ENCODE results near the gene MXD3. TPM values are rescaled to one million over a fixed set of nuclear protein-coding genes. Genes with fewer than 3 reads are reported as not detected.

The MXD3 gene
- total and polyA plus RNA-seq, 2 of the 4 experiments (the other 2 are of a cell fraction): 7.3 to 12.9 TPM

DNA sequence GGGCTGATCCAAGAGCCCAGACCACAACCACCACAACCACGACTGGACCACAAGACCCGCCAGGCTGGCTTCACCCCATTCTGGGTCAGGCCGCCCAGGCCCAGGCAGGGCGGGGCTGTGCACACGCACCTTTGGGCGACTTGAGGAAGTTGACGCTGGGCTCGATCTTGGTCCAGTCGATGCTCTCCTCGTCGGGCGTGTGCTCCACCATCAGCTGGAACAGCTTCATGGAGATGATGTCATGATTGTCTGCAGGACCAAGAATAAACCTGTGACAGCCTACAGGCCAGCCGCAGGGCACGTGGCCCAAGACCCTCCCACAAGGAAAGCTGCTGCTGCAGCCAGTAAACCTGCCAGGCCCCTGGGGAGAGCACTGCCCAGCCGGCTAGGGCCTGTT lies 22.5 kb upstream of the MXD3 start:
- H3K4me1 ChIP-seq (ENCODE audit: control insufficient read depth, insufficient read depth, low read length): no peaks in the 10 kb centered on the region
- peaks cover 87% of the 10 kb centered on the region for H3K36me3 ChIP-seq (ENCODE audit: control insufficient read depth, insufficient read depth, low read length)
- H4K91ac ChIP-seq (ENCODE audit: insufficient read depth, low read depth, low read length): no peak overlapping the region
- H3K9me3 ChIP-seq (ENCODE audit: control insufficient read depth, insufficient read depth, low read length): no peaks in the 10 kb centered on the region
- H3K9me1 ChIP-seq (ENCODE audit: insufficient read depth, low read length): no peaks in the 10 kb centered on the region
- H3K4me2 ChIP-seq (ENCODE audit: low read depth, low read length): no peak overlapping the region
- no peak overlapping the region for H3K56ac ChIP-seq (ENCODE audit: extremely low read depth, insufficient read depth, low read length)
- intact Hi-C loops (cut with micrococcal nuclease): no loop called here
- no peak overlapping the region for H3K14ac ChIP-seq (replicated peaks; ENCODE audit: low read depth, low read length)
- in situ Hi-C loops (cut with MboI; ENCODE audit: low sequenced_read_pairs): no loop called here
- ChIA-PET POLR2A (ENCODE audit: unreplicated experiment) (no interaction called here), CTCF (no interaction called here)
- H3K4ac ChIP-seq (ENCODE audit: low read depth, low read length): no peak overlapping the region
- no peak overlapping the region for H4K5ac ChIP-seq (ENCODE audit: low read depth, low read length)
- peaks cover 8% of the 10 kb centered on the region for H4K20me1 ChIP-seq (ENCODE audit: insufficient read depth, low read length)
- H2AFZ ChIP-seq (replicated peaks; ENCODE audit: low read length, poor library complexity): no peak overlapping the region
- no peak overlapping the region for H2BK5ac ChIP-seq (ENCODE audit: low read depth, low read length, poor library complexity, severe bottlenecking)
- no peak overlapping the region for H4K8ac ChIP-seq (ENCODE audit: low read depth in 2 of 2, low read length in 2 of 2)
- no peak overlapping the region for H3K18ac ChIP-seq (ENCODE audit: low read depth, low read length)
- H3K9ac ChIP-seq (ENCODE audit: low read depth, low read length): no peak overlapping the region
- H3K4me3 ChIP-seq (ENCODE audit: insufficient read depth, low read depth, low read length): no peak overlapping the region
- no peak overlapping the region for H3K27ac ChIP-seq (ENCODE audit: insufficient read depth, low read length)
- no peak overlapping the region for H2AK5ac ChIP-seq (ENCODE audit: low read depth, low read length)
- H2AK9ac ChIP-seq (replicated peaks; ENCODE audit: low read depth, low read length, poor library complexity): no peak overlapping the region
- dilution Hi-C loops (cut with HindIII; ENCODE audit: low sequenced_read_pairs, unreplicated experiment): no loop called here
- no peak for ATAC-seq (ENCODE audit: low read depth)
- H2BK15ac ChIP-seq (ENCODE audit: low read depth, low read length): no peak overlapping the region
- H3K27me3 ChIP-seq (ENCODE audit: control insufficient read depth, insufficient read depth, low read length): no peaks in the 10 kb centered on the region
- no TSS peak for BruUV-seq (replicated peaks)
- H3K23ac ChIP-seq (ENCODE audit: low read depth, low read length): no peak overlapping the region
- DNase-seq: no peak
- no peak for TF ChIP-seq MAFK (IDR thresholded peaks at IDR 0.05; ENCODE audit: low read depth, low read length)
- H2BK120ac ChIP-seq (ENCODE audit: low read depth, low read length): no peak overlapping the region
- peaks cover 0 to 17% of the 10 kb centered on the region in 2 experiments; a peak in 3 of 4 replicates for H3K79me1 ChIP-seq (ENCODE audit: low read depth in 1 of 2, low read length in 2 of 2)
- 96% methylated on average over 10 of the region's 15 CpGs; no CpG with 5 or more reads in 1 of the 2 experiments for WGBS, 2 experiments (ENCODE audit: extremely low coverage in 2 of 2, insufficient read length in 1 of 2)
- H2BK20ac ChIP-seq (ENCODE audit: low read depth, low read length): no peak overlapping the region
